ENCODE results near the gene SEPTIN1.

- TF ChIP-seq POLR2A (IDR thresholded peaks at IDR 0.05; ENCODE audit: low read length), result no peak
- TF ChIP-seq GATA1 (IDR thresholded peaks at IDR 0.05; ENCODE audit: low read depth, low read length), result no peak
Observed at GRCh38 chr16:30414159-30414558, 31.8 kb upstream of the SEPTIN1 start.

All from erythroblast (primary cell).